HG03460 (cell line): ENCODE data around the gene RBFA.

ENCODE experiments used
- ATAC-seq: cut with Tn5 transposase; IDR thresholded peaks from one replicate; pipeline ENCODE4 v1.9.1; 2021; ENCODE audit not compliant: unreplicated experiment

RBFA gene

GRCh38 chr18:80070825-80071224 is 36.6 kb downstream of the RBFA start:
- ATAC-seq, result no peak

GRCh38 chr18:80074183-80074582 is 39.9 kb downstream of the RBFA start:
- ATAC-seq, result no peak

GRCh38 chr18:80074697-80075096 is 40.5 kb downstream of the RBFA start:
- ATAC-seq, result no peak

GRCh38 chr18:80075940-80076339 is 41.7 kb downstream of the RBFA start:
- ATAC-seq, result no peak

GRCh38 chr18:80076379-80076778 is 42.1 kb downstream of the RBFA start:
- no peak for ATAC-seq

GRCh38 chr18:80077873-80078272 is 43.6 kb downstream of the RBFA start:
- no peak for ATAC-seq
